CD4-positive, alpha-beta T cell treated with Interleukin-4 for 4 hours (primary cell): ENCODE measurements around the gene TAS2R5.
A peak's percentile ranks its signal among the peaks of the same experiment; 100 is the strongest.
"Not testable (repeated sequence)": the region's sequence is repeated elsewhere in the genome, so short reads cannot be mapped to it uniquely, and the experiment has no call there.

Experiments used
- DNase-seq: peaks from one replicate; pipeline ENCODE4 v3.0.0-alpha.2; 2020

The TAS2R5 gene

GRCh38 chr7:141789917-141790316 is at the start of gene TAS2R5:
TAS2R5 (plus strand) TSS chr7:141790217; CDS start chr7:141790362, 145 bp downstream.
- DNase-seq = no peak

GRCh38 chr7:141742229-141742628 is 47.8 kb upstream of the TAS2R5 start:
- no peak for DNase-seq

GRCh38 chr7:141744131-141744530 is 45.9 kb upstream of the TAS2R5 start:
- no peak for DNase-seq

GRCh38 chr7:141748396-141748795 is 41.6 kb upstream of the TAS2R5 start:
- DNase-seq = no peak

GRCh38 chr7:141751904-141752303 is 38.1 kb upstream of the TAS2R5 start:
- DNase-seq = not testable (repeated sequence)

- no peak for DNase-seq
Observed at GRCh38 chr7:141752634-141753033, 37.4 kb upstream of the TAS2R5 start.

GRCh38 chr7:141754939-141755338 is 35.1 kb upstream of the TAS2R5 start:
- no peak for DNase-seq

- DNase-seq = no peak
Observed at GRCh38 chr7:141763797-141764196, 26.2 kb upstream of the TAS2R5 start, which contains the start of gene TAS2R3. TAS2R3 (plus strand) TSS chr7:141764097; CDS start chr7:141764159, 62 bp downstream.

GRCh38 chr7:141770083-141770583 is 19.9 kb upstream of the TAS2R5 start:
- not testable (repeated sequence) for DNase-seq

- no peak for DNase-seq
Observed at GRCh38 chr7:141776374-141776773, 13.6 kb upstream of the TAS2R5 start, which contains the start of gene TAS2R4. TAS2R4 (plus strand) TSS chr7:141776674; CDS start chr7:141778489, 1,815 bp downstream.

- peak; percentile 53 for DNase-seq
Observed at GRCh38 chr7:141785706-141786552, 4.1 kb upstream of the TAS2R5 start.

GRCh38 chr7:141788296-141788695 is 1.7 kb upstream of the TAS2R5 start:
- DNase-seq = no peak

GRCh38 chr7:141792526-141792925 is 2.5 kb downstream of the TAS2R5 start:
- no peak for DNase-seq

GRCh38 chr7:141820067-141820466 is 30.1 kb downstream of the TAS2R5 start:
- no peak for DNase-seq

- not testable (repeated sequence) for DNase-seq
Observed at GRCh38 chr7:141822432-141822831, 32.4 kb downstream of the TAS2R5 start.

- no peak for DNase-seq
Observed at GRCh38 chr7:141837683-141838082, 47.7 kb downstream of the TAS2R5 start.

GRCh38 chr7:141838581-141838980 is 48.6 kb downstream of the TAS2R5 start:
- no peak for DNase-seq

GRCh38 chr7:141839256-141839655 is 49.2 kb downstream of the TAS2R5 start:
- DNase-seq = no peak

GRCh38 chr7:141840708-141841107 is 50.7 kb downstream of the TAS2R5 start:
- no peak for DNase-seq
